ENCODE measurements around the gene IKZF4. TPM values are rescaled to one million over a fixed set of nuclear protein-coding genes. Genes with fewer than 3 reads are reported as not detected.

Gene IKZF4
- total RNA-seq, 1 donor from 2014 or later = 2.1 TPM

DNA sequence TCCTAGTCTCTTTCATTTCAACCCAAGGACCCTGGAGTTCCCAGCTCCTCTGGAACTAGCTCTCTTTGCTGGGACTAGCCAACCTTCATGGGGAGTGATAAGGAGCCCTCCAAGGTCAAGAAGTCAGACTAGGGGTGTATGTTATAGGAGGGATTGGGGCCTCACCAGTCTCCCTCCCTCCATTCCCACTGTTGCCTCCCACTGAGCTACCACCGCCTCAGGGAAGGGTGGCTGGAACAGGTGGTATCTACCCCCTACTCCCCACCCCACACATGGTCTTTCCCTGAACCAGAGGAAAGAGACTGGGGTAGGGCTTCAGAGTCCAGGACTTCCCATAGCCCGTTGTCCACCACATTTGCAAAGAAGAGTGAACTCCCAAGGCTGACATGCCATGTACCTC, 61.5 kb downstream of the IKZF4 start:
- peaks cover 16% of the 10 kb centered on the region for H3K4me1 ChIP-seq
- peaks cover 22% of the 10 kb centered on the region for H3K27me3 Mint-ChIP-seq (ENCODE audit: insufficient read depth, low read depth)
- H3K27me3 ChIP-seq = peaks cover 25% of the 10 kb centered on the region
- no peak for TF ChIP-seq EZH2 (IDR thresholded peaks at IDR 0.05)
- H3F3A ChIP-seq (ENCODE audit: low read depth) = peaks cover 27% of the 10 kb centered on the region
- H3K36me3 ChIP-seq = no peaks in the 10 kb centered on the region
- H3K27ac ChIP-seq = no peak overlapping the region
- no peak overlapping the region for H3K27ac Mint-ChIP-seq
- DNase-seq (ENCODE audit: low spot score) = no peak
- no peak overlapping the region for H2AFZ ChIP-seq (replicated peaks)
- H3K4me3 ChIP-seq = no peak overlapping the region
- peaks cover 8% of the 10 kb centered on the region for H3K4me1 Mint-ChIP-seq
- H3K36me3 Mint-ChIP-seq = no peaks in the 10 kb centered on the region
- H3K9me3 ChIP-seq (ENCODE audit: low read depth) = no peaks in the 10 kb centered on the region
- H3K79me2 ChIP-seq (ENCODE audit: low read depth) = no peaks in the 10 kb centered on the region
- H3K4me2 ChIP-seq = no peak overlapping the region
- H4K20me1 ChIP-seq (ENCODE audit: low read depth) = no peaks in the 10 kb centered on the region
- H3K9ac ChIP-seq = no peak overlapping the region
- peaks cover 3% of the 10 kb centered on the region for H3K9me3 Mint-ChIP-seq
- no peak overlapping the region for H3K4me3 Mint-ChIP-seq

DNA sequence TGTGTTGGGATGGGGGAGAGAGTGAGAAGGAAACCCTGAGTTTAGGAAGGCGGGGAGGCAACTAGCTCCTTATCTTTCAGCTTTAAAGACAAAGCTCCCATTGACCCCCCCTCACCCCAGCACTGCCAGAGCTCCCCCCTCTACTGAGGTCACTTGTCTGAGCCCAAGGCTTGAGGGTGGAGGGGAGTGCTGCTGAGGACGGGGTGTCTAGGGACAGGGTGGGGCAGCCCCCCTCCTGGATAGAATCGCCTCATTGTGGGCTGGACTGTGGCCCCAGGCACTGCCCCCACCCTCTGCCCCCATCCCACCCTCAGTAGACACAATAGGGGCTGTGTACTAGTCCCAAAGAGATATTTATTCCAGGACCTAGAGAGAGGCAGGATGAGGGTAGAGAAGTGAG, 62.1 kb downstream of the IKZF4 start:
- Histone ChIP-seq H3K9ac (no peak overlapping the region), H3K27ac (no peak overlapping the region), H2AFZ (replicated peaks) (no peak overlapping the region), H3K9me3 (ENCODE audit: low read depth) (no peaks in the 10 kb centered on the region), H3F3A (ENCODE audit: low read depth) (peaks cover 26% of the 10 kb centered on the region), H3K4me3 (no peak overlapping the region), H3K4me1 (peaks cover 16% of the 10 kb centered on the region), H3K27me3 (peaks cover 25% of the 10 kb centered on the region), H3K36me3 (no peaks in the 10 kb centered on the region), H4K20me1 (ENCODE audit: low read depth) (no peaks in the 10 kb centered on the region), H3K4me2 (no peak overlapping the region), H3K79me2 (ENCODE audit: low read depth) (no peaks in the 10 kb centered on the region)
- Mint-ChIP-seq H3K4me3 (no peak overlapping the region), H3K4me1 (peaks cover 8% of the 10 kb centered on the region), H3K27me3 (ENCODE audit: insufficient read depth, low read depth) (peaks cover 24% of the 10 kb centered on the region), H3K36me3 (no peaks in the 10 kb centered on the region), H3K9me3 (peaks cover 3% of the 10 kb centered on the region), H3K27ac (no peak overlapping the region)
- TF ChIP-seq EZH2 (IDR thresholded peaks at IDR 0.05) = no peak
- no peak for TF ChIP-seq CTCF (IDR thresholded peaks at IDR 0.05)
- no peak for TF ChIP-seq EZH2phosphoT487 (IDR thresholded peaks at IDR 0.05)
- DNase-seq (ENCODE audit: low spot score) = no peak

DNA sequence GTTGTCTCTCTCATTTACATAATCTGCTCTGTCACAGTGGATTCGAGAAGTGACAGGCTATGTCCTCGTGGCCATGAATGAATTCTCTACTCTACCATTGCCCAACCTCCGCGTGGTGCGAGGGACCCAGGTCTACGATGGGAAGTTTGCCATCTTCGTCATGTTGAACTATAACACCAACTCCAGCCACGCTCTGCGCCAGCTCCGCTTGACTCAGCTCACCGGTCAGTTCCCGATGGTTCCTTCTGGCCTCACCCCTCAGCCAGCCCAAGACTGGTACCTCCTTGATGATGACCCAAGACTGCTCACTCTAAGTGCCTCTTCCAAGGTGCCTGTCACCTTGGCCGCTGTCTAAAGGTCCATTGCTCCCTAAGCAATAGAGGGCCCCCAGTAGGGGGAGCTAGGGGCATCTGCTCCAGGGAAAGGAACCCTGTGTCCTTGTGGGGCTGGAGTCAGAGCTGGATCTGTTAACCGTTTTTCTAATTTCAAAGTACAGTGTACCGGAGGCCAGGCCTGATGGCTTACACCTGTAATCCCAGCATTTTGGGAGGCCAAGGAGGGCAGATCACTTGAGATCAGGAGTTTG, 64.2 kb downstream of the IKZF4 start:
- Mint-ChIP-seq H3K27me3 (ENCODE audit: insufficient read depth, low read depth) (peaks cover 15% of the 10 kb centered on the region), H3K27ac (no peak overlapping the region), H3K4me3 (no peak overlapping the region), H3K36me3 (no peaks in the 10 kb centered on the region), H3K9me3 (no peaks in the 10 kb centered on the region), H3K4me1 (peaks cover 2% of the 10 kb centered on the region)
- no peaks in the 10 kb centered on the region for H4K20me1 ChIP-seq (ENCODE audit: low read depth)
- H3K9ac ChIP-seq = no peak overlapping the region
- no peak overlapping the region for H2AFZ ChIP-seq (replicated peaks)
- no peaks in the 10 kb centered on the region for H3K9me3 ChIP-seq (ENCODE audit: low read depth)
- no peak overlapping the region for H3K27ac ChIP-seq
- H3K4me1 ChIP-seq = peaks cover 15% of the 10 kb centered on the region
- peak; percentile 61 for DNase-seq (ENCODE audit: low spot score)
- H3K4me3 ChIP-seq = no peak overlapping the region
- no peaks in the 10 kb centered on the region for H3K36me3 ChIP-seq
- H3K79me2 ChIP-seq (ENCODE audit: low read depth) = no peaks in the 10 kb centered on the region
- peaks cover 6% of the 10 kb centered on the region for H3F3A ChIP-seq (ENCODE audit: low read depth)
- H3K27me3 ChIP-seq = peaks cover 18% of the 10 kb centered on the region
- H3K4me2 ChIP-seq = no peak overlapping the region
- TF ChIP-seq EZH2 (IDR thresholded peaks at IDR 0.05) (no peak), EZH2phosphoT487 (IDR thresholded peaks at IDR 0.05) (no peak), CTCF (IDR thresholded peaks at IDR 0.05) (peak; percentile 66)

GRCh38 chr12:56086096-56086495, 65.3 kb downstream of the IKZF4 start:
- H3K9me3 Mint-ChIP-seq = no peaks in the 10 kb centered on the region
- peaks cover 7% of the 10 kb centered on the region for H3K27me3 ChIP-seq
- TF ChIP-seq EZH2 (IDR thresholded peaks at IDR 0.05) = no peak
- no peak for TF ChIP-seq CTCF (IDR thresholded peaks at IDR 0.05)
- no peak for TF ChIP-seq EZH2phosphoT487 (IDR thresholded peaks at IDR 0.05)
- no peak overlapping the region for H3K4me2 ChIP-seq
- no peaks in the 10 kb centered on the region for H3K79me2 ChIP-seq (ENCODE audit: low read depth)
- no peaks in the 10 kb centered on the region for H3K4me1 Mint-ChIP-seq
- H3K27ac ChIP-seq = no peak overlapping the region
- no peak overlapping the region for H3K4me3 Mint-ChIP-seq
- no peaks in the 10 kb centered on the region for H3K36me3 ChIP-seq
- DNase-seq (ENCODE audit: low spot score) = no peak
- no peak overlapping the region for H3K9ac ChIP-seq
- H3K9me3 ChIP-seq (ENCODE audit: low read depth) = no peaks in the 10 kb centered on the region
- peaks cover 11% of the 10 kb centered on the region for H3K27me3 Mint-ChIP-seq (ENCODE audit: insufficient read depth, low read depth)
- peaks cover 8% of the 10 kb centered on the region for H3K4me1 ChIP-seq
- H4K20me1 ChIP-seq (ENCODE audit: low read depth) = no peaks in the 10 kb centered on the region
- peaks cover 5% of the 10 kb centered on the region for H3F3A ChIP-seq (ENCODE audit: low read depth)
- no peak overlapping the region for H3K27ac Mint-ChIP-seq
- no peak overlapping the region for H2AFZ ChIP-seq (replicated peaks)
- H3K4me3 ChIP-seq = no peak overlapping the region
- H3K36me3 Mint-ChIP-seq = no peaks in the 10 kb centered on the region

Data from neural progenitor cell (in vitro differentiated cells).